Hematopoietic multipotent progenitor cell (in vitro differentiated cells): ENCODE results near the gene MYH14. TPM values are rescaled to one million over a fixed set of nuclear protein-coding genes. Genes with fewer than 3 reads are reported as not detected.
"Not testable (repeated sequence)": the region's sequence is repeated elsewhere in the genome, so short reads cannot be mapped to it uniquely, and the experiment has no call there.

Experiments used
- DNase-seq, 3 donors: peaks; one replicate each; pipeline ENCODE4 v3.0.0-alpha.2; 2011 to 2015; ENCODE audit warnings: low read depth in 2 of 3, low spot score in 2 of 3
- total RNA-seq: library from RNA; depleted of rRNA; stranded (reverse); fragments of >200 nt; gene quantifications from one replicate; pipeline ENCODE4 v1.2.3, GENCODE V29; 2012

The MYH14 gene
- total RNA-seq, 1 donor, result under 0.01 TPM

DNA sequence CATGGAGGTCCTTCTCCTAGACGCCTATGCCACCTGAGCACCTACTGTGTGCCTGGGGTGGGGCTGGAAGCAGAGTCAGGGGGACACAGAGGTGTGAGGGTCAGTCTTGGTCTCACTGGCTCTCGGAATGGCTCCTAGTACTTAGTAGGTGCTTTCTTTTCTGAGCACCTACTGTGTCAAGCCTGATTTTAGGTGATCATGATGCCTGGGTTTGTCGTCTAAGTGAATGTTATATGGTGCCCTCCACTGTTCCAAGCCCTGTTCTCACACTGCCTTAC lies 20.0 kb downstream of the MYH14 start:
- DNase-seq, result no peak

DNA sequence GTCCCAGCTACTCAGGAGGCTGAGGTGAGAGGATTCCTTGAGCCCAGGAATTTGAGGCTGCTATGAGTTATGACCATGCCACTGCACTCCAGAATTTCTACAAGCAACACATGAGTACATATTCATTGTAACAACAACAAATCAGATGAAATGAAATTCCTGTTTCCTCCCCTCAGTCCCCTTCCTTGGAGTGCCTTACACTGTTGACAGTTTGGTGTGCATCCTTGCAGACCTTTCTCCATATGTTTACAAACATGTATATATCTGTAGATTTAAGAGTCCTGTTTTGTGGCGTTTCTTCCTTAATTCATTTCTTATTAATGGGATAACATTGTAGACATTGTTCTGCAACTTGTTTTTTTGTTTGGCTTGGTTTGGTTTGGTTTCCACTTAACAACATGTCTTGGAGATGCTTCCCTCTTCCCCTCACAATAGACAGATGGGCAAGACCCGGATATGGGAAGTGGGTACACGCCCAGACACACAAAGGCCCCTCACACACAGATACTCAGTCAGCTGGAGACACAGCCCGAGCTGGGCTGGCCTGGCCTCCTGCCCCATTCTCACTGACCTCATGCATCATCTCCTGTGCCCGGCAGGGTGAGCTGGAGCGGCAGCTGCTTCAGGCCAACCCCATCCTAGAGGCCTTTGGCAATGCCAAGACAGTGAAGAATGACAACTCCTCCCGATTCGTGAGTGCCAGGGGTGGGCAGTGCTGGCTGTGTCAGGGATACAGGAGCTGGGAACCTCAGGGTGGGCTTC lies 21.7 kb downstream of the MYH14 start:
- no peak for DNase-seq

DNA sequence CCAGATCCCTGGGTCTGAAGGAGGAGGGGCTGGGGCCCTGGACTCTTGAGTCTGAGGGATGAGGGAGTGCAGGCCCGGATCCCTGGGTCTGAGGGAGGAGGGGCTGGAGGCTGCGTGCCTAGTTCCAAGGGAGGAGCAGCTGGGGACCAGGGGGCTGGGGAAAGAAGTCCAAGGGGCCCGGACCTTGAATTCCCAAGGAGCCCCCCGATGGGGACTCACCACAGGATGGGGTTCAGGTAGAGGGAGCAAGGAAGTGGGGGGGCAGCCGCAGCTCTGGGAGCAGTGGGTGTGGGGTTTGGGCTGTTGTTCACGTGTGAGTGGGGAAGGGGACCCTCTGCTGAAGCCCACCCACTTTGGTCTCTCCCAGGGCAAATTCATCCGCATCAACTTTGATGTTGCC lies 23.1 kb downstream of the MYH14 start:
- no peak for DNase-seq

DNA sequence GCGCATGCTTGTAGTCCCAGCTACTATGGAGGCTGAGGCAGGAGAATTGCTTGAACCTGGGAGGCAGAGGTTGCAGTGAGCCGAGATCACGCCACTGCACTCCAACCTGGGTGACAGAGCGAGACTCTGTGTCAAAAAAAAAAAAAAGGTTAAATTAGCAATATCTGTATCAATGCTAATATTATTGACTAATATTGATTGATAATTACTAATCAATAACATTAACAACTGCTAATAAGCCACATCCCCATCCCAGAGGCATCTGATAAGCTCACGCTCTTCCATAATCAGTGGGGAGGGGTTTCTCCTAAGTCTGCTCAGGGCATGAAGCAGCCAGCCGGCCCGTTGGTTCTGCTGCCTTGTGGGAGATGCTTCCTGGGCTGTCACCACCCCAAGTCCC lies 24.7 kb downstream of the MYH14 start:
- DNase-seq, result not testable (repeated sequence)

DNA sequence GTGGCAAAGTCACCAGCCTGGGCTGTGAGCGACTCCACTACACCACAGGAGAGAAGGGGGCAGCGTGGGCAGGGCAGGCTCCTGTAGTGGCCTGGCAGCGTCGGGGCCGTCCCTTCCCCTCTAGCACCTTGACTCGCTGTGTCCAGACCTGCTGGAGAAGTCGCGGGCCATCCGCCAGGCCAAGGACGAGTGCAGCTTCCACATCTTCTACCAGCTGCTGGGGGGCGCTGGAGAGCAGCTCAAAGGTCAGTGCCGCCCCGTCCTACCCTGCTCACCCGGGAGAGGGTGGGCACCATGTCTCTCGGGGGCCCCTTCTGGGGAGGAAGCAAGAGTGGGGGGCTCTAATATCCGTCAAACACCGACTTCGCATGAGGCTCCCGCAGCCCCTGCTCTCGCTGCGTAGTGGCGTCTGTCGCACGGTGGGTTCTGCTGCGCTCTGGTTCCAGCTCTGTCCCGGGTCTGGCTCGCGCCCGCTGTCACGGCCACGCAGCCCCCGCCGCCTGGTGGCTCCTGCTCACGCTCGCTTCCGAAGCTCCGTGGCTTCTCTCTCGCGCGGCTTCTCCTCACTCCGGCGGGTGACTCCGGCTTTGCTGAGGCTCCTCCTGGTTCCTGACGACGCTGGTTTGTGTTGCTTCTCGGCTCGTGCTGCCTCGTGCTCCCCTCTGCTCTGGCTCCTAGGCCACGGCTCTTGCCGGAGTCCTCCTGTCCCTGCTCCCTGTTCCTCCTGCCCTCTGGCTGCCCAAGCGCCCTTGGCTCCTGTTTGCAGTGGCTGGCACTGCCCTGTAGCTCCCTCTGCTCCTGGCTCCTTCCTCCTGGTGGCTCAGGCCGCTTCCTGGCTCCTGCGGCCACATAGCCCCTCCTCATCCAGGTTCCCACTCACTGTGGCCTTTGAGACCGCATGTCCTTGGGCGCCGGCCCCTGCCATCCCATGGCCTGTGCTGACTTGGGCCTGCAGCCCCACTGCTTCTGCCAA lies 27.2 kb downstream of the MYH14 start:
- DNase-seq, result no peak

DNA sequence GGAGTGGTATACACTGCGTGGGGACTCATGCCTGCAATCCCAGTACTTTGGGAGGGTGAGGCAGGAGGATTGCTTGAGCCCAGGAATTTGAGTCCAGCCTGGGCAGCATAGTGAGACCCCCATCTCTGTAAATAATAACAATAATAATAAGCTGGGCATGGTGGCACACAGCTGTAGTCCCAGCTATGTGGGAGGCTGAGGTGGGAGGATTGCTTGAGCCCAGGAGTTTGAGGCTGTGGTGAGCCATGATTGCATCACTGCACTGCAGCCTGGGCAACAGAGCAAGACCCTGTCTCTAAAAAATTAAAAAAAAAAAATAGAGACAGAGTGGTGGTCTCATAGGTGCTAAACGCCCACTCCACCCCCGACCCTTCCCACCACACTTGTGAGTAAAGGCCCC lies 28.0 kb downstream of the MYH14 start:
- DNase-seq, result not testable (repeated sequence)

DNA sequence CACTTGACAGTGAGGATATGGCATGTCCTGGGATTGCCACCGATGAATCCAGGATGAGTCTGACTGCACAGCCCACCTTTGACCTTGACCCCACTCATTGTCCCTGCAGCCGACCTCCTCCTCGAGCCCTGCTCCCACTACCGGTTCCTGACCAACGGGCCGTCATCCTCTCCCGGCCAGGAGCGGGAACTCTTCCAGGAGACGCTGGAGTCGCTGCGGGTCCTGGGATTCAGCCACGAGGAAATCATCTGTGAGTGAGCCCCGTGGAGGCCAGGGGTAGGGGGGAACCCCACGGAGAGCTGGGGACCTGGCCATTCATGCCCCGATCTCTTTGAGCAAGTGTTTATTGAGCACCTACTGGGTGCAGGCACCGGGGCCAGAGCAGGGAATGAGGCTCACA lies 28.4 kb downstream of the MYH14 start:
- no peak for DNase-seq

DNA sequence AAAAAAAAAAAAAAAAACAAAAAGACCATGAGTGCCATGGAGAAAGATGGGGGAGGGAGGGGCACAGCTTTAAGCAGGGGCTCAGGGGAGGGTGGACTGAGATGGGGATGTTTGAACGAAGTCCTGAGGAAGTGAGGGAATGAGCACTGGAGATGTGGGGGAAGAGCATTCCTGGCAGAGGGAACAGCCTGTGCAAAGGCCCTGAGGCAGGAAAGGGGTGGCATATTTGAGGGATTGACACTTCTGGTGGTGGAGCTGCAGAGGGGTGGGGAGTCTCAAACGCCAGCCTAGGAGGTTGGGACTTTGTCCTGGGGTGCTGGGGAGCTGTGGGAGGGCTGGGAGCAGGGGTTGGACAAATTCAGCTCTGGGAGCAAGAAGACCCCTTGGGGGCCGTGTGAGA lies 29.2 kb downstream of the MYH14 start:
- no peak for DNase-seq

DNA sequence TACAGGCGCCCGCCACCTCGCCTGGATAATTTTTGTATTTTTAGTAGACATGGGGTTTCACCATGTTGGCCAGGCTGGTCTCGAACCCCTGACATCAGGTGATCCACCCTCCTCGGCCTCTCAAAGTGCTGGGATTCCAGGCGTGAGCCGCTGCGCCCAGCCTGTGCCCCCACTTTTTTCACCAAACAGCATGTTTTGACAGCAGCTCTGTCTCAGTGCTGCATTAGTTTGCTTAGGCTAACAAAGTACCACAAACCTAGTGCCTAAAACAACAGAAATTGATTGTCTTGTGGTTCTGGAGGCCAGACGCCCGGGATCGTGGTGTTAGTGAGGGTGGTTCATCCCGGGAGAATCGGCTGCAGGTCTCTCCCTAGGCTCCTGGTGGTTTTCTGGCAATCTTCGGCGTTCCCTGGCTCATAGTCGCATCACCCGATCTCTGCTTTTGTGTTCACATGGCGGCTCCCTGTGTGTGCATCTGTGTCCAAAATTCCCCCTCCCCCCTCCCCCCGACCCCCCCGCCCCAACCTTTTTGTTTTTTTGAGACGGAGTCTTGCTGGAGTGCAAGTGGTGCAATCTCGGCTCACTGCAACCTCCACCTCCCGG lies 30.0 kb downstream of the MYH14 start:
- DNase-seq, result no peak

DNA sequence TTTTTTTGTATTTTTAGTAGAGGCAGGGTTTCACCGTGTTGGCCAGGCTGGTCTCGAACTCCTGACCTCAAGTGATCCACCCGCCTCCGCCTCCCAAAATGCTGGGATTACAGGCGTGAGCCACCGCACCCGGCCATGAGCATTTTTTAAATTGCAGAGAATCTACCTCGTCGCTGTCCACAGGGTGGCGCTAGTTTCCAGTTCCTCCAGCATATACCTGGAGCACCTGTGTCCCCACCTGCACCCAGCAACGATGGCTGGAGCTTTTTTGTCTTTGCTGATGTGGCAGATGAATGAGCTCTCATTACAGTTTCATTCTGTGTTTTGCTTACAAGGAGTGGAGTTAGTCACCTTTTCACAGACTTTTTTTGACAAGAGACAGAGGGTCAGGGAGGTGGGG lies 34.1 kb downstream of the MYH14 start:
- not testable (repeated sequence) for DNase-seq

DNA sequence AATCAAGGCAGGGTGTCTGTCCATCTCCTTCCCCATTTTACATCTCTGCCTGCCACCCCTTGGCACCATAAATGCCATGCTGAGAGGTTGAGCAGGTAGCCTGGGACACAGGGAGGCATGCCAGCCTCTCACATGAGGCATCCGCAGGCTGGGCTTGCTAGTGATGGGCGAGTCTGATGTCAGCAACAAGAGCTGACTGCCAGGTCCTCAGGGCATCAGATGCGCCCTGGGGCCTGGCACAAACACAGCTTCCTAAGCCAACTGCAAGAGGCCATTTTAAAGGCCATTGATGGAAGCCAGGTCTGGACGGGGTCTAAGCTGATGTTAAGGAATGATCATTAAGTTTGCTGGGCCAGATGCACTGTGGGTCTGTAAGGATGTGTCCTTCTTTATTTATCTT lies 34.6 kb downstream of the MYH14 start:
- DNase-seq, result no peak

DNA sequence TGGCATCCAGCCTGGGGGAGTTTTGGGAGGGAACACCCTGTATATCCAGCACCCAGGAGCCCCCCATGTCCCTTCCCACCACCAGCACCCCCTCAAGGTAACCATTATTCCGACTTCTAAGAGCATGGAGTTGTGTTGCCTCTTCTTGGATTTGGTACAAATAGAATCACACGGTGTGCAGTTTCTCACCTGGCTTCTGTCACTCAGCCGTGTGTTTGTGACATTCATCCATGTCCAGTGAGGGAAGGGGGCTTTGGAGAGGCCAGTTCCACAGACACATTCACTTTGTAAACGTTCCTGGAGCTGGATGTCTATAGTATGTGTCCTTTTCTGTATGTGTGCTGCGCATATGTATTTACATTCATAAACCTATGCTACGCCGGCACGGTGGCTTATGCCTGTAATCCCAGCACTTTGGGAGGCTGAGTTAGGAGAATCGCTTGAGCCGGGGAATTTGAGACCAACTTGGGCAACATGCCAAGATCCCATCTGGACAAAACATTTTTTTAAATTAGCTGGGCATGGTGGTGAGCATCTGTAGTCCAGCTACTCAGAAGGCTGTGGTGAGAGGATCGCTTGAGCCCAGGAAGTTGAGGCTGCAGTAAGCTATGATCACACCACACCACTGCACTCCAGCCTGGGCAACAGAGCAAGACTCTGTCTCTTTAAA lies 36.6 kb downstream of the MYH14 start:
- DNase-seq, result no peak

DNA sequence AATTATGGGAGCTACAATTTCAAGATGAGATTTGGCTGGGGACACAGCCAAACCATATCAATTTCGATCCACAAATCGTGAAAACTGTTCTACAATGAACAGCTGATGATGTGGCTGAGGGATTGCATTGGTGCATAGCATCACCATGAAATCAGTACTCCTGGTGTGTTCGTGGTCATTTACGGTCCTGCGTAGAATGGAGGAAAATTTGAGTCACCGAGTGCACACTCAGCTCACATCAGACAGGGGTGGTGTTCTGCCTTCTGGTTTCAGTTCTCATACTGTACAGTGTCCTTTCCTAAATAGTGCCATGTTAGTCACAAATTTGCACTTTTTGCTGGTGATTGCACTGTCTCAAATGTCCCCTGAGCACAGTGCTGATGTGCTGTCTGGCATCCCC lies 39.2 kb downstream of the MYH14 start:
- no peak for DNase-seq

DNA sequence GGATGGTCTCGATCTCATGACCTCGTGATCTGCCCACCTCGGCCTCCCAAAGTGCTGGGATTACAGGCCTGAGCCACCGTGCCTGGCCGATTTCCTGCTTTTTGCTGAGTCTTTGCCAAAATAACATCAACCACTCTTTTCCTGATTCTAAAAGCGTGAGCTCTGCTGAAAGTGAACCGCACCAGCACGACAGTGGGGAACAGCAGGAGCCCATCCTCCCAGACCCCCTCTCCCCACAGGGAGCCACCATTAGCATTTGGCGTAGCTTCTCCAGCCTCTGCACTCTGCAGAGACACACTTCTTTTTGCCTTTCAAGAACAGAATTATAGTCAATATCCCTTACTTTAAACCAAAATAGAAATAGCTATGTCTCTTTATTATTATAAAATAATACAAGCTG lies 41.3 kb downstream of the MYH14 start:
- no peak for DNase-seq

DNA sequence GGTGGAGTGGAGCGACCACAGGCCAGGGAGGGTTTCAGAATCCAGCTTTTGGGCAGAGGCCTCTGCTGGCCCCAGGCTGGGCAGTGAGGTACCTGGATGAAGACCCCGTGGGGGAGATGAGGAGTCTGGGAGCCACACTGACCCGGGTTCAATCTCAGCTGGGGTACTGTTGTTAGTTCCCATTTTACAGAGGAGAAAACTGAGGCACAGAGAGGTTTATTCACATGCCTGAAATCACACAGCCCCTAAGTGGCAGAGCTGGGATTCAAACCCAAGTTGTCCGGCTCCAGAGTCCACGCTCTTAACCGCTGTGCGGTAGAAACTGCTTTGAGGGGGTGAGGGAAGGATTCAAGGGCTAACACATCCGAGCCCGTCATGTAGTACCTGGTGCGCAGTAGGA lies 45.0 kb downstream of the MYH14 start:
- no peak for DNase-seq

DNA sequence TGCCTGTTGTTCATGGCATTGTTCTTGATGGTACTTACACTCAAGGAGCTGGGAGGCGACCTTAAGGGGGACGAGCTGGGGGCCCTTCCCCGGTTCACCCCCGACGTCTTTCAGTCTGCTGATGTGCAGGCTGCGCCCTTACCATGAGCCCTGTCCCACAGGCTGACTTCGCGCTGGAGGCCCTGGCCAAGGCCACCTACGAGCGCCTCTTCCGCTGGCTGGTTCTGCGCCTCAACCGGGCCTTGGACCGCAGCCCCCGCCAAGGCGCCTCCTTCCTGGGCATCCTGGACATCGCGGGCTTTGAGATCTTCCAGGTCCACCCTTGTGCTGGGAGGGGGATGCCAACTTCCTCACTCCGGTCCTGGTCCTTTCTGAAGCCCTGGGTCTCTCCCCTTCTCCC lies 45.4 kb downstream of the MYH14 start:
- no peak for DNase-seq

DNA sequence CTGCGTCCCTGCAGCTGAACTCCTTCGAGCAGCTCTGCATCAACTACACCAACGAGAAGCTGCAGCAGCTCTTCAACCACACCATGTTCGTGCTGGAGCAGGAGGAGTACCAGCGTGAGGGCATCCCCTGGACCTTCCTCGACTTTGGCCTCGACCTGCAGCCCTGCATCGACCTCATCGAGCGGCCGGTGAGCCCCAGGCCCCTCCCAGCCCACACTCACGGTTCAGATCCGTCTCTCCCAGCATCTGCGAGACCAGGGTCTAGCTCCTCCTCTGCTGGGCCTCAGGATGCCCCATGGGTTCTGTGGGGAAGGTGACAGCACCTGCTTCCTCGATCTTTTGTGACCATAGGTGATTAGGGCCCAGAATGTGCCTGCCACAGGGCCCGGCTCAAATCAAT lies 46.2 kb downstream of the MYH14 start:
- DNase-seq, result no peak

DNA sequence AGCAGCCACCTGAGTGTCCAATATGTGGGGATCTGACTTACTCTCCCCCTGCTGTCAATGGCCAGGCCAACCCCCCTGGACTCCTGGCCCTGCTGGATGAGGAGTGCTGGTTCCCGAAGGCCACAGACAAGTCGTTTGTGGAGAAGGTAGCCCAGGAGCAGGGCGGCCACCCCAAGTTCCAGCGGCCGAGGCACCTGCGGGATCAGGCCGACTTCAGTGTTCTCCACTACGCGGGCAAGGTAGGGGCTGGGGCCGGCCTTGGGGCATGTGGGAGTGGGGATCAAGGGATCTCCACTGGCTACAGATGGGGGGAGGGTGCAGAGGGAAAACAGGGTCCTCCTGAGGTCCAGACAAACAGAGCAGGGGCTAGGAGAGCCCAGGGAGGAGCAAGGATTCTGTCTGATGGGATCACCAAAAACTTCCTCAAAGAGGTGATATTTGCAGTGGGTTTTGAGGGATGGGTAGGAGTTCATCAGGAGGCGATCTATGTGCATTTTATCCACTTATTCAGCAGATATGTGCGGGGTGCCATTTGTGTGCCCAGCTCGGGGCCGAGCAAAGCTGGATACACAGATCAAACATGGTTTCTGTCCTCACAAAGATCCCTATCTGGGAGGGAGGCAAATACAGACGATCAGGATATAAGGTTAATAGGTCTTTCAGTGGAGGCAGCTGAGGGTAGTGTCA lies 47.2 kb downstream of the MYH14 start:
- DNase-seq, result no peak

DNA sequence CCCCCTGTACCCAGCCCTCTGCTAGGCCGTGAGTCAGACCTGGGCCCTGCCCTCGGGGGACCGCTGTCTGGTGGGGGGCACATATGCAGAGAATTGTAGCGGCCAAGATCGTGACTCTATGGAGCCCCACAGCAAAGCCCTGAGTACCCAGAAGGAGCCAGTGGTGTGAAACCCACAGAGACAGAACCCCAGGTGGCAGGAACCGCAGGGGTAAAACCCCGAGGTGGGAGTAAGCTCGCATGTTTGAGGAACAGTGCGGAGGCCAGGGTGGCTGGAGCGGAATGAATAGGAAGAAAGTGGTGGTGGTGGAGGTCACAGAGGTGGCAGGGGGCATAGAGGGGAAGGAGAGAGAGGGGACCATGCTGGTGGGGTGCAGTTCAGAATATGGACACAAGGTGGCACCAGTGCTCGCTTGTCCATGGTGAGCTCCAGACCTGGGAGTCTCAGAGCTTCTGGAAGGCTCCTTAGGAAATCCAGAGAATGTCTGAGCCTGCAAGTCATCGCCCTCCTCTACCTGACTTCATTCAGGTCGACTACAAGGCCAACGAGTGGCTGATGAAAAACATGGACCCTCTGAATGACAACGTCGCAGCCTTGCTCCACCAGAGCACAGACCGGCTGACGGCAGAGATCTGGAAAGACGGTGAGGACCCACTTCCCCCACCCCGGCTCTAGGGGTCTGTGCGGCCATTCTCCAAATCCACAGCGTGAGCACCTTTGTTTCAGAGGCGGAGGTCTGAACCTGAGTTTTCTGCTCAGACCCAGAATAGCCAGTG lies 48.9 kb downstream of the MYH14 start:
- peak in 1 of 3 donors; percentile 3 for DNase-seq

DNA sequence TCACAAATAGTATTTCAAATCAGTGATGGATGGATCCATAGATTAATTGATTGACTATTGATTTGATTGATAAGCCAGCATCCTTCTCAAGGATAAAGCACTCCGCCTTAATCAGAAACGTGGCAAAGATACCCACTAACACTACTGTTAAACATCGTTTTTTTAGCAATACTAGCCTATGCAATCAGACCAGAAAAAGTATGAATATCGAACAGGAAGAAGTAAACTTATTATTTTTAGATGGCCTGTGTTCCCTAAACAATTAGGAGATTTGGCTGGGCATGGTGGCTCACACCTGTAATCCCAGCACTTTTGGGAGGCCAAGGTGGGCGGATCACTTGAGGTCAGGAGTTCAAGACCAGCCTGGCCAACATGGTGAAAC lies 49.5 kb downstream of the MYH14 start:
- DNase-seq, result no peak
